Peyer's patch (tissue), 4 donors: Measurements from ENCODE around the gene TUBGCP5.

ENCODE experiments used
- CTCF ChIP-seq, 6 experiments: fragments of 450-650 bp in 4 of 6; fragments of 200-600 bp in 2 of 6; sonication (generic) in 1 of 6; IDR thresholded peaks; one replicate each; pipeline ENCODE4 v1.5.1; 2017 to 2019; ENCODE audit warnings: antibody characterized with exemption in 6 of 6, mild to moderate bottlenecking in 3 of 6, moderate library complexity in 1 of 6
- POLR2A ChIP-seq, 2 donors: fragments of 450-650 bp; IDR thresholded peaks; one replicate each; pipeline ENCODE4 v1.5.1; 2017; ENCODE audit warnings: antibody characterized with exemption in 2 of 2, mild to moderate bottlenecking in 2 of 2, moderate library complexity in 2 of 2

GRCh38 chr15:22956978-22957260, 82.5 kb downstream of the TUBGCP5 start:
- no peak for TF ChIP-seq CTCF (IDR thresholded peaks at IDR 0.05)
- no peak for TF ChIP-seq POLR2A (IDR thresholded peaks at IDR 0.05)
